ENCODE data around the gene ANKRD12.

- TF ChIP-seq, protein P1, sequence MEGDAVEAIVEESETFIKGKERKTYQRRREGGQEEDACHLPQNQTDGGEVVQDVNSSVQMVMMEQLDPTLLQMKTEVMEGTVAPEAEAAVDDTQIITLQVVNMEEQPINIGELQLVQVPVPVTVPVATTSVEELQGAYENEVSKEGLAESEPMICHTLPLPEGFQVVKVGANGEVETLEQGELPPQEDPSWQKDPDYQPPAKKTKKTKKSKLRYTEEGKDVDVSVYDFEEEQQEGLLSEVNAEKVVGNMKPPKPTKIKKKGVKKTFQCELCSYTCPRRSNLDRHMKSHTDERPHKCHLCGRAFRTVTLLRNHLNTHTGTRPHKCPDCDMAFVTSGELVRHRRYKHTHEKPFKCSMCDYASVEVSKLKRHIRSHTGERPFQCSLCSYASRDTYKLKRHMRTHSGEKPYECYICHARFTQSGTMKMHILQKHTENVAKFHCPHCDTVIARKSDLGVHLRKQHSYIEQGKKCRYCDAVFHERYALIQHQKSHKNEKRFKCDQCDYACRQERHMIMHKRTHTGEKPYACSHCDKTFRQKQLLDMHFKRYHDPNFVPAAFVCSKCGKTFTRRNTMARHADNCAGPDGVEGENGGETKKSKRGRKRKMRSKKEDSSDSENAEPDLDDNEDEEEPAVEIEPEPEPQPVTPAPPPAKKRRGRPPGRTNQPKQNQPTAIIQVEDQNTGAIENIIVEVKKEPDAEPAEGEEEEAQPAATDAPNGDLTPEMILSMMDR (IDR thresholded peaks at IDR 0.05): no peak
- TF ChIP-seq ZFX (IDR thresholded peaks at IDR 0.05; ENCODE audit: borderline replicate concordance): no peak
Measured at GRCh38 chr18:9120796-9121195, 15.8 kb upstream of the ANKRD12 start.

All from 22Rv1 (cell line).